OCI-LY3 (cell line): Measurements from ENCODE around the gene CNTN5.

Source experiments
- CTCF ChIP-seq: fragments of 200-600, 300-600 bp; sonication (generic); IDR thresholded peaks from 2 replicates; pipeline ENCODE4 v1.5.1; 2014; ENCODE audit warnings: antibody characterized with exemption, low read length, low read depth
- EZH2phosphoT487 ChIP-seq: fragments of 200-600 bp; shearing (Covaris generic); IDR thresholded peaks from 2 replicates; pipeline ENCODE4 v1.6.1; 2018; ENCODE audit warnings: antibody characterized with exemption, mixed run types, low read depth

- TF ChIP-seq CTCF (no peak), EZH2phosphoT487 (no peak)
These were observed 548.1 kb downstream of the CNTN5 start for GRCh38 chr11:99568808-99569207.
